Stimulated activated CD4-positive, alpha-beta T cell treated with anti-CD3 and anti-CD28 coated beads, Interleukin-2, amount 100 ng/mL, for 48 hours (primary cell): ENCODE data around the gene MED13L.

Source experiments
- DNase-seq, 2 donors: peaks; one replicate each; pipeline ENCODE4 v3.0.0-alpha.2; 2020

Gene MED13L

DNA sequence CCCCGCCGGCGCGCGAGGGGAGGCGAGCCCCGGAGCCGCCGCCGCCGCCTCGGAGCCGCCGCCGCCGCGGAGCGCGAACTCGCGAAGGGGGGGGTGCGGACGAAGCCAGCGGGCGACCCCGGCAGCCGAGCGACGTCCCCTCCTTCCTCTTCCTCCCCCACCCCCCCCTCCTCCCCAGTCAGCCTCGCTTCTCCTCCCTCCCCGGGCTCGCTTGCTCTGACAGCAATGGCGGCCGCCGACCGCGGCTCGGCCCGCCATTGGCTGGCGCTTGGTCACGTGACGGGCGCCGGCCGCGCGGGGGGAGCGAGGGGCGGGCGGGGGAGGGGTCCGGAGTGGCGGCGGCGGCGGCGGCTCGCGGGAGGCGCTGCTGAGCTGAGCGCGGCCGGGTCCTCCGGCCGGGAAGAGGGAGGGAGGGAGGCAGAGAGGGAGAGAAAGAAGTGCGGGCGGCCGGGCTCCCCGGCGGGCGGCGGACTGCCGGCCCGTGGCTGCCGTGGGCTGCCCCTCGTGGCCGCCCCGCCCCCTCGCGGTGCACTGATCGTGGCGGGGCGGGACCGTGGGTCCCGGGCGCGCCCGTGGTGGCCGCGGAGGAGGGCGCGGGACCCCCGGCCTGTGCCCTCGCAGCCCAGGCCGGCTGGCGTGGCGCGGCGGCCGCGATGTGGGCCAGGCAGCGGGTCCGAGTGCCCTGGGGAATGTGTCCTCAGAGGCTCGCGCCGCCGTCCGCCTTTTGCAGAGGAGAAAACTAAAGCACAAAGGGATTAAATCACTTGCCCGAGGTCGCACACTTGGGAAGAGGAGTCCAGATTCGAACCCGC is at the start of gene MED13L:
MED13L (minus strand) TSS at position 227 of the 812 bp plus-strand sequence. CDS start 562 bp downstream, outside the sequence.
- DNase-seq = peak; percentile 79 to 84

- no peak for DNase-seq
Observed at GRCh38 chr12:116325336-116325664, 47.8 kb upstream of the MED13L start.

DNA sequence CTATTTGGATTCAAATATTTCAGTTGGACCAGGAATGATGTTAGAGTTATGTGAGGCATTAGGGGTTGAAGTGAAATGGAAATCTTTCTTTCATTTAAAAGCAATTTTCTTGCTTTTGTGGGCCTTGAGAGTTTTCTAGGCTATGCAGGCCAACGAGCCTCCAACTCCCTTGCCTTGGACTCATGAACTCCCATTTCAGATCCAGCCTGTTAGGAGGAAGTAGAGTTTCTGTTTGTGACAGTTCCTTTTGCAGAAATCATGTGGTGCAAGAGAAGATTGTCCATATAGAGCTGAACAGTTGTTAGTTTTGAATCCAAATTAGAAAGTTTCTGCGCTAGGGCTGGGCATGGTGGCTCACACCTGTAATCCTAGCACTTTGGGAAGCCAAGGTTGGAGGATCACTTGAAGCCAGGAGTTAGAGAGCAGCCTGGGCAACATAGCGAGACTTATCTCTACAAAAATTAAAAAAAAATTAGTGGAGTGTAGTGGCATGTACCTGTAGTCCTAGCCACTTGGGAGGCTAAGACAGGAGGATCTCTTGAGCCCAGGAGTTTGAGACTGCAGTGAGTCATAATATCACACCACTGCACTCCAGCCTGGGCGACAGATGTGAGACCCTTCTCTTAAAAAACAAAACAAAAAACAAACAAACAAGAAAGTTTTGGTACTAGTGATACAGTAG is 47.3 kb upstream of the MED13L start:
- DNase-seq = no peak

DNA sequence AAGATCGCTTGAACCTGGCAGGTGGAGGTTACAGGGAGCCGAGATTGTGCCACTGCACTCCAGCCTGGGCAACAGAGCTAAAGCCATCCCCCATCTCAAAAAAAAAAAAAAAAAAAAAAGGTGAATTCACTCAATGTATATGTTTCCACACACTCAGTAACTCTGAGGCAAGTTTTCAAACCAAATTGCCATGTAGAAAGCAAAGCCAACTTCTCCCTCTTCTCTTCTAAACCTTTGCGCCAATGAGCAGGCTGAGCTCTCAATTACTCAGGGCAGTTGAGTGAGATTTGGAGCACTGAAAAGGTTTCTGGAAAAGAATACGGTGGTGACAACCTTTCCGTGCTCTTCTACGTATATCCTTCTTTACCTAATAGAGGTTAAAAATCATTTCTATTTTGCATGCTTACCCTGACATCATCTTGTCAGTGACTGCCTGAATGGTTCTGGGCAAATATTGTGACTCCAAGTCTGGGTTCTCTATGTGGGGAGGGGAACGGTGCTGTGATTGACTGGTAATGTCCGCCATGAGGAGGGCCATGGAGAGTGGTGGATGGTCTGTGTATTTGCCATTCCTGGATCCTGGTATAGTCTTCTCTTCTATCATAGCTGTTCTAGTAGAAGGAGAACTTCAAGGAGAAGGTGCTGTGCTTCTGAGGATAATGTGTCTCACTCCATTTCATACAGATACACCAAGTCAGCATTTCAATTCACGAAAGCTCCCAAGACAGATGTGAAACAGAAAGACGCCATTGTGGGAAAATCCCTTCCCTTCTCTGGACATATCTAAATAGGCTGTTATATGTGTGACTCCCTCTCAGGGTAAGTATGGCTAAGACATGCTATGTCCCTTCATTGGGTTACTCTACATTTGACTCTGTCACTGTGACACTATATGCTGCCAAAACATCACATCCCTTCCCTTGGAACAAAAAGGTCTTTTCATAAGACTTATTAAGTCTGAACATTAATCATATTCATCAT is 46.2 kb upstream of the MED13L start:
- no peak for DNase-seq

GRCh38 chr12:116321913-116322312 is 44.4 kb upstream of the MED13L start:
- DNase-seq = no peak

DNA sequence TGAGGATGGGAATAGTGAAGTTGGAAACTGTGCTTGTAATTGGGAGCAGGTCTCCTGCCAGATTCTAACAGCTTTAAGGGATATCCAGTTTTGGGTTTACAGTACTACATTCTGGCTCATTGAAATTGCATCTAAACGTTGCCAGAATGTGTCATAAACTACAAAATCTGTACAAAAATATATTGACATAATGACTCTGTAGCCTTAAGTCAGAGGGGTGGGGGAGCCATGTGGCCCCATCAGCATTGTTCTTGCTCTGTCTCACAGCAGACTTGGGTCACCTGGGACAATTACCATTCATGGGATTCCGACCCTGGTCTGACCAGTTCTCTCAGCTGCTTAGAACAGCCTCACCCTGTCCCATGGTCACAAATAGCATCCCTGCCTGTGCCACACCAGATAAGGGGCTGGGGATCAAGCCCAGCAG is 43.3 kb upstream of the MED13L start:
- no peak for DNase-seq

GRCh38 chr12:116319898-116320621 is 42.6 kb upstream of the MED13L start:
- peak; percentile 5 to 15 for DNase-seq

- no peak for DNase-seq
Observed at GRCh38 chr12:116319233-116319897, 41.9 kb upstream of the MED13L start.

- no peak for DNase-seq
Observed at GRCh38 chr12:116318576-116319232, 41.2 kb upstream of the MED13L start.

GRCh38 chr12:116317986-116318575 is 40.6 kb upstream of the MED13L start:
- no peak for DNase-seq

DNA sequence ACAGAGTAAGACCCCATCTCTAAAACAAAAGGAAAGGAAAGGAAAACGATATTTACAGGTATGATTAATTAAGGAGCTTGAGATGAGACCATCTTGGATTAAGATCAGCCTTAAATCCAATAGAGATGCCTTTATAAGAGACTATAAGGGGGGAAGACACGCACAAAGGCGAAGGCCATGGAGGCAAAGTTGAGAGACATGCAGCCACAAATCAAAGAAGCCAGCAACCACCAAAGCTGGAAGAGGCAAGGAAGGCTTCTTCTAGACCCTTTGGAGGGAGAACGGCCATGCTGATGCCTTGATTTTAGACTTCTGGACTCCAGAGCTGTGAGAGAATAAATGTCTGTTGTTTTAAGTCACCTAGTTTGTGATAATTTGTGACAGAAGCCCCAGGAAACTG is 39.6 kb upstream of the MED13L start:
- no peak for DNase-seq

- DNase-seq = no peak
Observed at GRCh38 chr12:116314477-116314876, 37.0 kb upstream of the MED13L start.

DNA sequence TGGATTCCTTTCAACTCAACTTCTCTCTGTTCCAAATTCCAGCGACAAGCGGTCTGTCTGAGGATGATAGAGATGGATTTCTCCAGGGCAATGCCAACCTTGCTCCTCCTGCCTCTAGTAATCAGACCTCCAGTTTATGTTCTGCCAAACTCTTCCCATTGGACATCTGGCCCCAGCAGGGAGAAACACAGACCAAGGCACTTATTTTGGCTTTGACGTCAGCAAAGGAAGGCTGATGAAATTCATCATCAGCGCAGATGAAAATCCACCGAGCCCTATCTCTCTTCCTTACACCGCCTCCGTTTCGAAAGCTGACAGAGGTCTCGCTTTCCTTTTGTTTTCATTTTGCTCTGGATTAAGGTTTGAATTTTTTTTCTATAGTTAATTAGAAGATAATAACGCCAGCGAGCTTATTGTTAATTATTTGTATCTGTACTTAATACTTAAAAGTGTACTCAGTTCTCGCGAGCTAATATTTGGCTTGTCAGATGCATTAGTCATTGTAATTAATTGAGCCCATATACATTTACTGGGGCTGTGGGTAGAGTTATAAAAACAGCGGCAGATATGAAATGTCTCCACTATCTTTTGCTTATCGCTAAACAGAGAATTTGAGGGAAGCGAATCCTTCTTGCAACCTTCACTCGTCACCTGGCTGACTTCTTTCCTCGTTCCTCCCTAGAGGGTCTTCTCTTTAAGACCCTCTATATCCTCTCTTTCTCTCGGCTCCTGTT is 35.9 kb upstream of the MED13L start:
- no peak for DNase-seq

GRCh38 chr12:116310082-116310481 is 32.6 kb upstream of the MED13L start:
- no peak for DNase-seq

- no peak for DNase-seq
Observed at GRCh38 chr12:116309343-116309742, 31.9 kb upstream of the MED13L start.

GRCh38 chr12:116308647-116309046 is 31.2 kb upstream of the MED13L start:
- no peak for DNase-seq

DNA sequence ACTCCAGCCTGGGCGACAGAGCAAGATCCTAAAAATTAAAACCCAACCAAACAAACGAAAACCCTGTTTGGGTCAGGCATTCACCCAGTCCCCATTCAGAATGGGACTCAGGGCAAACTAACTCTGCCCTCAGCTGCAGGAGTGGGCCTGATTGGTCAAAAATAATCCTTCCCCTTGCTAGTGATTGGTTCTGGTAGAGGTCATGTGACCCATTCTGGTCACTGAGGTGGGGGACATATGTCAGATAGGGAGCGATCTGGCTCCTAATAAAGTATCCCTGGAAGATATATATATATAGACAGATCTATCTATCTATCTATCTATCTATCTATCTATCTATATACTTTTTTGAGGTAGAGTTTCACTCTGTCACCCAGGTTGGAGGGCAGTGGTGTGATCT is 29.5 kb upstream of the MED13L start:
- no peak for DNase-seq

DNA sequence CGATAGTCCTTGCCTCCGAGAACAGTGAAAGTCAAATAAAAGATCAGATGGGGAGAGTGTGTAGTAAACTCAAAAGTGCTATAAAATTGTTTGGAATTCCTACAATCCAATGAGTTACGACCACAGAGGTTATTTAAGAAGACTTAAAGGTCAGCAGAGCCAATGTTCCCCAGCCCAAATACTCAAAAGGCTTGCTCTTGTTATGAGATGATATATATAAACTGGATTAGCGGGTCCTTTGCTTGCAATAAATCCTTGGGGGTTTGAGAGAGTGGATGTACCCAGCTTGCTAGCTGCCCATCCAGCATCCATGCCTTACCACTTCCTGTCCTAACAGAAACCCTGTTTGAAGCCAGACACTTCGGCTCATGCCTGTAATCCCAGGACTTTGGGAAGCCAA is 29.0 kb upstream of the MED13L start:
- no peak for DNase-seq

- DNase-seq = no peak
Observed at GRCh38 chr12:116304621-116305020, 27.1 kb upstream of the MED13L start.

DNA sequence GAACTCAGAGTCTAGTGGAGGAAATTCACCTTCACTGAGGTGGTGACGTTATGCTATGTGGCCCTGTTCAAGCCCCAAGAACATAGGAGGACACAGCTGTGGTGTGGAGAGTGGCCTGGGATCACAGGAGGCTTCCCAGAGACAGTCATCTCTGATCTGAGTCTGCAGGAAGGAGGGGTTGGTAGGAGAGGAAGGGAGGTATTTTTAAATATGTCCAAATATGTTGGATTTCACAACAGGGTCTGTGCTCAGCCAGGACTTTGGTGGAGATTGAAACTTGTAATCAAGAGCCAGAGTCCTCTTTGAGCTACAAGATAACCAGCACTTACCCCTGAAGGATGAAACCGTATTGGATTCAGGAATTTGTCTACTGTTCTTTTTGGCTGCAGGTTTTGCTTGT is 26.4 kb upstream of the MED13L start:
- DNase-seq = no peak
